Neural cell (in vitro differentiated cells): ENCODE data around the gene GRM1.

Source experiments
- CTCF ChIP-seq: fragments of 450-650 bp; IDR thresholded peaks from 2 replicates; pipeline ENCODE4 v1.5.1; 2014; ENCODE audit warnings: antibody characterized with exemption, mild to moderate bottlenecking, moderate library complexity; ENCODE audit not compliant: poor library complexity, severe bottlenecking
- EP300 ChIP-seq: fragments of 450-650 bp; conservative IDR thresholded peaks from 2 replicates; pipeline ENCODE4 v1.6.1; 2014; ENCODE audit warnings: antibody characterized with exemption, mild to moderate bottlenecking, moderate library complexity; ENCODE audit not compliant: poor library complexity, severe bottlenecking
- EZH2 ChIP-seq: fragments of 200-600, 300-800 bp; shearing (Covaris generic), sonication (generic); IDR thresholded peaks from 2 replicates; pipeline ENCODE4 v1.6.1; 2014; ENCODE audit warnings: antibody characterized with exemption, low read length, borderline replicate concordance, mild to moderate bottlenecking; ENCODE audit not compliant: insufficient read depth, poor library complexity, severe bottlenecking
- MXI1 ChIP-seq: fragments of 450-650 bp; conservative IDR thresholded peaks from 2 replicates; pipeline ENCODE4 v1.6.1; 2014; ENCODE audit warnings: antibody characterized with exemption, mild to moderate bottlenecking; ENCODE audit not compliant: poor library complexity, severe bottlenecking
- POLR2AphosphoS5 ChIP-seq: IDR thresholded peaks from 2 replicates; pipeline ENCODE4 v1.6.1; 2012
- REST ChIP-seq: IDR thresholded peaks from 2 replicates; pipeline ENCODE4 v1.6.1; 2012; ENCODE audit warnings: borderline replicate concordance
- SMC3 ChIP-seq: fragments of 450-650 bp; conservative IDR thresholded peaks from 2 replicates; pipeline ENCODE4 v1.6.1; 2014; ENCODE audit warnings: antibody characterized with exemption, mild to moderate bottlenecking, moderate library complexity; ENCODE audit not compliant: poor library complexity

GRCh38 chr6:146127447-146128215, 98.8 kb downstream of the GRM1 start:
- TF ChIP-seq CTCF = no peak
- no peak for TF ChIP-seq EP300
- TF ChIP-seq POLR2AphosphoS5 = no peak
- TF ChIP-seq MXI1 = no peak
- TF ChIP-seq REST = no peak
- TF ChIP-seq SMC3 = no peak
- no peak for TF ChIP-seq EZH2
